ENCODE measurements around the gene AFF3. TPM values are rescaled to one million over a fixed set of nuclear protein-coding genes. Genes with fewer than 3 reads are reported as not detected.
"Not testable (repeated sequence)": the region's sequence is repeated elsewhere in the genome, so short reads cannot be mapped to it uniquely, and the experiment has no call there.

AFF3 gene
- total RNA-seq, 2 donors from 2014 or later, result 9.9 to 20.1 TPM

DNA sequence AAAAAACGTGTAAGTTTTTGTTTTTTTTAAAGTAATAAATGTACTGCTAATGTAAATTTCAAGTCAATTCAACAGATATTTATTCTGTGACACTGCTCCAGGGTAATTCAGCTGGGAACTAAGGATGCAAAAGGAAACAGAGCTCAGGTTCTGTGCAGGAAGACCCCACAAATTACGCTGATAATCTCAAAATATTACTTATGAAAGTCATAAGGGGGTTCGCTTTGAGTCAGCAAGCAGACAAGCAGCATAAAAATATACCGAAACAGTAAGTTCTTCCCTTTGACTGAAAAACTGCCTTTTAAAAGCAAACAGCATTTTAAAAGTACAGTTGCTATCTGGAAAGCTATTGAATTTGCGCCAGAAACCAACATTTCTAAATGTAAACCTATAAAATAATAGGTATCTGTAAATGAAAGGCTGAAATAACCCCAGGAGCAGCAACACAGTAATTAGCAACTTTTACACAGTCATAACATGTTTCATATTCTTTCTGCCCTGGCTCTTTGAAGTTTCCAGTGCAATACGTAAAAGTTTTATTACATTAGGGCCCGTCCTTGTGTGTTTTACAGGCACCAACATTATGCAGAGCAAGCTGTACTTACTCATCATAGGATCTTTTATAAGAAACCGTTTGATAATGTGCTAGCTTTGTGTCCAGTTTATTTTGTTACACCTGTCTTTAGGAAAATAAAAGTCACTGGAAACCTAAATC, 39.8 kb downstream of the AFF3 start:
- H3K36me3 ChIP-seq; H3K9me3 ChIP-seq; H3K4me3 ChIP-seq; H3K27ac ChIP-seq; DNase-seq (ENCODE audit: low spot score); ATAC-seq (ENCODE audit: insufficient number of reproducible peaks, low FRiP score, low read depth); H3K27me3 ChIP-seq (replicated peaks; ENCODE audit: insufficient read depth): not testable (repeated sequence)
- H3K4me1 ChIP-seq (ENCODE audit: control insufficient read depth in 1 of 2, low read depth in 2 of 2), result peaks cover 3 to 16% of the 10 kb centered on the region in 2 donors

DNA sequence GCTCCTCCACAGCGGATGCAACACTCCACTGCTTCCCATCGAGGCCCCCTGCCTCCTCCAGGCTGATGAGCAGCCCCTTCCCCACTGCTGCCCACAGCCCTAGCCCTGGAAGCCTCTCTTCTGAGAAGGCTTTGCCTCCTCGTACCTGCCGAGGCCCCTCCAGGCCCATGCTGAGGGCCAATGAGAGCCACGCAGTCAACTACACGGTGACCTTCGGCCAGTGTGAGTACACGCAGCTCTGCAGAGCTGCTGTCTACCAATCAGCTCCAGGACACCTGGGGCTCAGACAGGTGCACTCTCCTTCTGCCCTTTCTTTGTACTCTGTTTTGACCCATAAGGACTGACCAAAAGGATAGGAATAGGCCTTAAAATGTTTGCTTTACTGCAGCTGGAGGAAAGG, 43.5 kb downstream of the AFF3 start:
- DNase-seq (ENCODE audit: low spot score); ATAC-seq (ENCODE audit: insufficient number of reproducible peaks, low FRiP score, low read depth); H3K27ac ChIP-seq; H3K27me3 ChIP-seq (replicated peaks; ENCODE audit: insufficient read depth); H3K36me3 ChIP-seq; H3K4me3 ChIP-seq; H3K9me3 ChIP-seq; H3K4me1 ChIP-seq (ENCODE audit: control insufficient read depth in 1 of 2, low read depth in 2 of 2): not testable (repeated sequence)

DNA sequence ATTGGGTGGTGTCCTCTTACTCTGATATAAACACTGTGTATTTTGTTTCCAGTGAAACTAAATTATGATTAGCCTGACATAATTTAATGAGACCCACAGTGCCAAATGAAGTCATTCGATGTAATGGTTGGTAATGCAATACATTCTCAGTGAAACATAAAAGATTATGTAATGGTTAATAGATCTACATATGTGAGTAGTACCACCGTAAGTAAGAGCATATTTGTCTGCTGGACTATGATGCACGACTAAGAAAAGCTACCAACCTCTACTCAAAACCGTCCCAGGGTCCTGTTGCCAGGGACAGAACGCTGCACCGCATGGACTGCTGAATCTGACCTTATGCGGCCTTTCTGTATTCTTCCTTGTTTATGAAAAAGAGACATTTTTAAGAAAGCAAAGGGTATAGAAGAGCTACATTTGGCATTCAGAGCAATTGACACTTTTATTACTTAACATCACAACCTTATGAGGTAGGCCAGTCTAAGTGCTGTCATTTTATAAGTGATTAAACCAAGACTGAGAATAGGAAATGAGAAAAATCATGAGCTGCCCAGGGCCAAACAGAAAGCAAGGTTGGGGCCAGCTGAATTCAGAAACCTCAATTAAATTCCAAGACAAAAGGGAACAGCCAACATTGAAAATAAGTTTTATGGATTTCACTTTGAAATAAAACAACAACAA, 44.6 kb downstream of the AFF3 start:
- not testable (repeated sequence) for DNase-seq (ENCODE audit: low spot score); H3K4me3 ChIP-seq; H3K9me3 ChIP-seq; H3K4me1 ChIP-seq (ENCODE audit: control insufficient read depth in 1 of 2, low read depth in 2 of 2); ATAC-seq (ENCODE audit: insufficient number of reproducible peaks, low FRiP score, low read depth); H3K27me3 ChIP-seq (replicated peaks; ENCODE audit: insufficient read depth); H3K27ac ChIP-seq; H3K36me3 ChIP-seq

DNA sequence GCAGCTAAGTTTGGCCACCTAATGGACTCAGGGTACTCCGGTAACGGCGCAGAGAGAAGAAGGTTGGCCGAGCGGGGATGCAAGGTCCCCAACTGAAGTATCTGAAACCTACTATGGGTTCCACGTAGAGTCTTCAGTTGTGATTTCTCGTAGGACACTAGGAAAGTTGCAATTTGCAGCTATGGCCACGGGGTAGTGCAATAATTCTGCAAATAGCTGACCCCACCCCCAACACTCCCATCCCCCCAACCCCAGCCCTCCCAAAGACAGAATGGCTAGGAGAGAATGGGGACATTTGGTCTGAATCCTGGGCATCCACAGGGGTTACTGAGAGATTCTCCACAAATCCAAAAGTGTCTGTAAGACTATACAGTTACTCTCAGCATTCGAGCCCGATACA, 46.5 kb downstream of the AFF3 start:
- ATAC-seq (ENCODE audit: insufficient number of reproducible peaks, low FRiP score, low read depth); H3K27ac ChIP-seq; H3K9me3 ChIP-seq; H3K4me1 ChIP-seq (ENCODE audit: control insufficient read depth in 1 of 2, low read depth in 2 of 2); H3K27me3 ChIP-seq (replicated peaks; ENCODE audit: insufficient read depth); H3K36me3 ChIP-seq; DNase-seq (ENCODE audit: low spot score); H3K4me3 ChIP-seq: not testable (repeated sequence)

DNA sequence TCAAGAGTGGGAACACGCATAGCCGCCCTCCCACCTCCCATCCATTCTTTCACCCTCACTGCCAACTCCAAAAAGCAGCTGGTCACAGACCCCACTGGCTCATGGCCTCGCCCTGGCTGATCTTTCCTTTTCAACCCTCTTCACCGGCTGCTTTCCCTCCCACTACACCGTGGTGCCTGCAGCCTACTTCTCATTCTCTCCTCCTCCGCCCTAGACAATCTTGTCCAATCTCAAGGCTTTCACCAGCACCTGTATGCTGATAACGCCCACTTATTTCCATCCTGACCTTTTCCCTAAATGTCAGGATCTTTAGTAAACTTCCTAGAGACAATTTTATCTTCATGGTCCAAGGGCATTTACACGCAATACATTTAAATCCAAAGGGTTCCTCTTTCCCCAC, 50.6 kb downstream of the AFF3 start:
- not testable (repeated sequence) for H3K27me3 ChIP-seq (replicated peaks; ENCODE audit: insufficient read depth); H3K27ac ChIP-seq; H3K9me3 ChIP-seq; H3K36me3 ChIP-seq; ATAC-seq (ENCODE audit: insufficient number of reproducible peaks, low FRiP score, low read depth); DNase-seq (ENCODE audit: low spot score); H3K4me3 ChIP-seq; H3K4me1 ChIP-seq (ENCODE audit: control insufficient read depth in 1 of 2, low read depth in 2 of 2)

DNA sequence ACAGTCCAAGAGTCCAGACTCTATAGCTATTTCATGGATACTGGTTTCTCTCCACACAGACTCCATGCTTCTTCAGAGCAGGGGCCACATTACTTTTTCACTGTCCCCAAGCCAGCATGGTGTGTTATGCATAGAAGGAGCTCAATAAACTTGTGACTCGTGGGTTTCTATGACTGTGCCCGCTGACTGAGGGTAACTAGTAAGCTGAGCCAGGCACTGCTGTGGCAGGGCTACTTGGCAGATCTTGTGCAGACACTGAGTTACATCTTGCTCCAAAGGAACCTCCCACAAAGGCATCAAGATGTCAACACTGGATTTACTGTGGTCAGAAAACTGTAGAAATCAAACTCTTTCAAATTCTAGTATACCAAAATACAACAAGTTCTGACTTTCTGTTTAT, 56.6 kb downstream of the AFF3 start:
- not testable (repeated sequence) for ATAC-seq (ENCODE audit: insufficient number of reproducible peaks, low FRiP score, low read depth); H3K36me3 ChIP-seq; H3K27me3 ChIP-seq (replicated peaks; ENCODE audit: insufficient read depth); DNase-seq (ENCODE audit: low spot score); H3K27ac ChIP-seq; H3K9me3 ChIP-seq; H3K4me3 ChIP-seq
- H3K4me1 ChIP-seq (ENCODE audit: control insufficient read depth in 1 of 2, low read depth in 2 of 2), result peaks cover 4 to 11% of the 10 kb centered on the region in 2 donors

DNA sequence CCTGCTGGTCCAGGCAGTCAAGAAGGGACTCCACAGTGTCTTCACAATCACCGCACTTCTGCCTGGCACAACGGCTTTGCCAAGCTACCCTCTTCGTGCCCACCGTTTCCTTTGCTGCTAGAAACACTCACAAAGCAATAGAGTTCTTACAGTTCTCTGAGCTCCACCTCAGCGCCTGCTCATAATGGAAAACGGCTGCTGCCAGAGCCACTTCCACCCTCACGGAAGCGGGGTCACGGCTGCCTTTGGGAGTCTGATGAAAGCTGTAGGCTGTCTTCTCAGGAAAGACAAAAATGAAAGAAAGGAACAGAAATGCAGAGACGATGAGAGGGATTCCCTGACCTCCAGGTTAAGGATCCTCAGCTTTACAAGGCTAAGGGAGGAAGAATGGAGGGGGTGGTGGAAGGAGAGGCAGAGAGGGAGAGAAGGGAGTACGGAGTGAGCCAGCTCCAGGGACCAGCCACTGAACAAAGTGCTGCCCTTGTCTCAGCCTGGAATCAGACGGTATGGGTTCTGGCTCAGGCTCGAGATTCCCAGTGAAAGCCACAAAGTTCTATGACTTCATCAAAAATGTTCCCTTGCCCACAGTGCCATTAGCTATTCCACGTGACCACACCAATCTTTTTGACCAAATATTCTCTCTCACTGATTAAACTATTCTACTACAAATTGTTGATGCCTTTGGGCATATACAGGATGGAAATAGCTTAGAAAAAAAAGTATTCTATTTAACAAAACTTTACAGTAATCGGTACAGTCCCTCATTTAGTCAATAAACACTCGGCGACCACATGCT, 58.8 kb downstream of the AFF3 start:
- H3K27ac ChIP-seq, result peak overlapping the region in 1 of 2 donors; percentile 12
- ATAC-seq (ENCODE audit: insufficient number of reproducible peaks, low FRiP score, low read depth), result peak; percentile 61

DNA sequence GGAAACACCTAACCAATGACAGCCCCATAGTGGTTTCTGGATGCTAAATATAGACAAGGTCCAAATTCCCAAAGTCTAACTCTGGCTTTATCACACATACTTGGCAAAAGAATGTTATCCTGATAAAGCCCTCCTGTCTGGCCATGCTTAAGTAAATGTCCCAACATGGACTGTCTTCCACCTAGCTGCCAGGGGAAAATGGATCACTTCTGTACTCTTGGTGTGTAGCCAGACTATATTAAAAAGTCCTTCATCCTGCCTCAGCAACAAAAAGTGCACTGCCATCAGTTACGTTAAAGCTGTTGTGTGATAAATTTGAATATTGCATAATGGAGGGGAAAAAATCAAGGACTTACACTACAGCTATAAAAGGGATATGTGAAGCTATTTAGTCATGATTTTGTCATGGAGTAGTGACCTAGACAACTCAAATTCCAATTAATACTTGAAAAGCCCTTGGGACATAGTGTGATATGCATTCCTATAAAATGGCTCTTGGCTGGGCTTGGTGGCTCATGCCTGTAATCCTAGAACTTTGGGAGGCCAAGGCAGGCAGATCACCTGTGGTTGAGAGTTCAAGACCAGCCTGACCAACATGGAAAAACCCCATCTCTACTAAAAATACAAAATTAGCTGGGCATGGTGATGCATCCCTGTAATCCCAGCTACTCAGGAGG, 60.0 kb downstream of the AFF3 start:
- not testable (repeated sequence) for H3K4me3 ChIP-seq; H3K36me3 ChIP-seq; H3K27me3 ChIP-seq (replicated peaks; ENCODE audit: insufficient read depth); H3K9me3 ChIP-seq; DNase-seq (ENCODE audit: low spot score); H3K27ac ChIP-seq
- peaks cover 4 to 11% of the 10 kb centered on the region in 2 donors for H3K4me1 ChIP-seq (ENCODE audit: control insufficient read depth in 1 of 2, low read depth in 2 of 2)
- peak; percentile 34 for ATAC-seq (ENCODE audit: insufficient number of reproducible peaks, low FRiP score, low read depth)

More for the DNA sequence above, 58.8 kb downstream of the AFF3 start:
- H3K9me3 ChIP-seq; DNase-seq (ENCODE audit: low spot score); H3K36me3 ChIP-seq; H3K27me3 ChIP-seq (replicated peaks; ENCODE audit: insufficient read depth): not testable (repeated sequence)
- Histone ChIP-seq H3K4me3 (peak overlapping the region; percentile 27), H3K4me1 (ENCODE audit: control insufficient read depth in 1 of 2, low read depth in 2 of 2) (peaks cover 4 to 11% of the 10 kb centered on the region in 2 donors)
